GM12874 (cell line): ENCODE data around the gene TBC1D1.

Source experiments
- TF ChIP-seq, protein P1 (sequence below): IDR thresholded peaks from 2 replicates; pipeline ENCODE4 v1.5.1; 2011; ENCODE audit warnings: low read depth, mild to moderate bottlenecking, control low read depth, low read length, moderate library complexity; ENCODE audit not compliant: insufficient read depth

The TBC1D1 gene

GRCh38 chr4:38106886-38107514 lies 216.1 kb downstream of the TBC1D1 start:
- TF ChIP-seq, protein P1, sequence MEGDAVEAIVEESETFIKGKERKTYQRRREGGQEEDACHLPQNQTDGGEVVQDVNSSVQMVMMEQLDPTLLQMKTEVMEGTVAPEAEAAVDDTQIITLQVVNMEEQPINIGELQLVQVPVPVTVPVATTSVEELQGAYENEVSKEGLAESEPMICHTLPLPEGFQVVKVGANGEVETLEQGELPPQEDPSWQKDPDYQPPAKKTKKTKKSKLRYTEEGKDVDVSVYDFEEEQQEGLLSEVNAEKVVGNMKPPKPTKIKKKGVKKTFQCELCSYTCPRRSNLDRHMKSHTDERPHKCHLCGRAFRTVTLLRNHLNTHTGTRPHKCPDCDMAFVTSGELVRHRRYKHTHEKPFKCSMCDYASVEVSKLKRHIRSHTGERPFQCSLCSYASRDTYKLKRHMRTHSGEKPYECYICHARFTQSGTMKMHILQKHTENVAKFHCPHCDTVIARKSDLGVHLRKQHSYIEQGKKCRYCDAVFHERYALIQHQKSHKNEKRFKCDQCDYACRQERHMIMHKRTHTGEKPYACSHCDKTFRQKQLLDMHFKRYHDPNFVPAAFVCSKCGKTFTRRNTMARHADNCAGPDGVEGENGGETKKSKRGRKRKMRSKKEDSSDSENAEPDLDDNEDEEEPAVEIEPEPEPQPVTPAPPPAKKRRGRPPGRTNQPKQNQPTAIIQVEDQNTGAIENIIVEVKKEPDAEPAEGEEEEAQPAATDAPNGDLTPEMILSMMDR = no peak

DNA sequence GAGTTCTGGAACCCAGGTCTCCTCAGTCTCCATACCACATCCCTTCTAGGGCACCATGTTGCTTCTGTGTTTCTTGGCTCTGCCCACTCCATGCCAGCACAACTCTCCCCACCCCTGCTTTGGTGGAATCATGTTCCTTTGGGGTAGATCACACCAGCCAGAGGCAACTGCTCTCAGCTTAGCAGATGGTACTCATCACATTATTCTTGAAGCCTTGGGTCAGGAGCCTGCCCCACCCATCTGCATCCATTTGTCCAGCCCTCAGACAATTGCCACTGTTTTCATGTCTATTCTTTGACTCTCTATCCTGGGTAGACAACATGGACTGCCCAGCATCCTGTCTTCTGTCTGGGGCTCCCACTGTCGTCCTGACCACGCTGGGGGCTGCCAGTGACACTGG lies 216.9 kb downstream of the TBC1D1 start:
- TF ChIP-seq, protein P1 = no peak

- TF ChIP-seq, protein P1 = no peak
Observed at GRCh38 chr4:38109370-38109769, 218.5 kb downstream of the TBC1D1 start.

GRCh38 chr4:38109896-38110295 lies 219.0 kb downstream of the TBC1D1 start:
- TF ChIP-seq, protein P1 = no peak

GRCh38 chr4:38111024-38111423 lies 220.1 kb downstream of the TBC1D1 start:
- TF ChIP-seq, protein P1 = no peak

- TF ChIP-seq, protein P1 = no peak
Observed at GRCh38 chr4:38111717-38112116, 220.8 kb downstream of the TBC1D1 start.

- TF ChIP-seq, protein P1 = no peak
Observed at GRCh38 chr4:38113132-38113531, 222.2 kb downstream of the TBC1D1 start.
